Amniotic stem cell (primary cell): ENCODE measurements around the gene KIAA1328.

Experiments used
- DNase-seq: peaks from one replicate; lab custom pipeline; 2025; lab: John Stamatoyannopoulos, UW

The KIAA1328 gene

GRCh38 chr18:37222354-37222998 is 393.5 kb downstream of the KIAA1328 start:
- no peak for DNase-seq

- DNase-seq = no peak
These were observed 394.1 kb downstream of the KIAA1328 start for GRCh38 chr18:37222999-37223378.

- DNase-seq = no peak
These were observed 396.4 kb downstream of the KIAA1328 start for GRCh38 chr18:37225279-37225678.

- DNase-seq = no peak
These were observed 401.8 kb downstream of the KIAA1328 start for GRCh38 chr18:37230768-37231167.

GRCh38 chr18:37231251-37231650 is 402.3 kb downstream of the KIAA1328 start:
- DNase-seq = no peak

GRCh38 chr18:37235583-37235982 is 406.7 kb downstream of the KIAA1328 start:
- DNase-seq = no peak

- no peak for DNase-seq
These were observed 409.6 kb downstream of the KIAA1328 start for GRCh38 chr18:37238282-37239108.

GRCh38 chr18:37242091-37242490 is 413.2 kb downstream of the KIAA1328 start:
- DNase-seq = no peak

GRCh38 chr18:37242826-37243560 is 414.1 kb downstream of the KIAA1328 start:
- no peak for DNase-seq

GRCh38 chr18:37243741-37244140 is 414.8 kb downstream of the KIAA1328 start:
- no peak for DNase-seq

- no peak for DNase-seq
These were observed 415.7 kb downstream of the KIAA1328 start for GRCh38 chr18:37244618-37245017.

GRCh38 chr18:37246779-37247340 is 417.9 kb downstream of the KIAA1328 start:
- no peak for DNase-seq

- no peak for DNase-seq
These were observed 418.7 kb downstream of the KIAA1328 start for GRCh38 chr18:37247497-37248161.

- DNase-seq = no peak
These were observed 419.4 kb downstream of the KIAA1328 start for GRCh38 chr18:37248281-37248680.

GRCh38 chr18:37249171-37249886 is 420.4 kb downstream of the KIAA1328 start:
- no peak for DNase-seq

- DNase-seq = no peak
These were observed 421.1 kb downstream of the KIAA1328 start for GRCh38 chr18:37249895-37250618.

- no peak for DNase-seq
These were observed 422.8 kb downstream of the KIAA1328 start for GRCh38 chr18:37251679-37252078.

GRCh38 chr18:37252342-37252741 is 423.4 kb downstream of the KIAA1328 start:
- no peak for DNase-seq

GRCh38 chr18:37252854-37253393 is 424.0 kb downstream of the KIAA1328 start:
- no peak for DNase-seq
